A673 (cell line): ENCODE data around the gene NDST1. TPM values are rescaled to one million over a fixed set of nuclear protein-coding genes. Genes with fewer than 3 reads are reported as not detected.
A peak's percentile ranks its signal among the peaks of the same experiment; 100 is the strongest.

Source experiments
- BruUV-seq: library from RNA; stranded (reverse); fragments of 400-500 nt; replicated peaks from 2 replicates; lab custom pipeline; 2021; lab: Mats Ljungman, UMichigan
- CTCF ChIA-PET: fragments of 300-600 bp; sonication (Branson Sonifier 250); formaldehyde crosslinking; loops from one replicate; lab custom pipeline; 2022; ENCODE audit warnings: antibody characterized with exemption; lab: Charles Lee
- POLR2A ChIA-PET: fragments of 300-600 bp; sonication (Branson Sonifier 250); formaldehyde crosslinking; loops from one replicate; lab custom pipeline; 2022; ENCODE audit warnings: antibody characterized with exemption; ENCODE audit not compliant: low non-redundant PET; lab: Charles Lee
- DNase-seq: peaks from one replicate; pipeline ENCODE4 v3.0.0-alpha.2; 2015; ENCODE audit warnings: low spot score
- H3K27ac ChIP-seq: fragments of 200-600 bp; sonication (generic); 2 replicates; pipeline ENCODE4 v1.5.1; 2016; ENCODE audit warnings: mixed run types, low read depth, mild to moderate bottlenecking, mixed read lengths, antibody characterized with exemption, low read length; ENCODE audit not compliant: poor library complexity, severe bottlenecking
- H3K27me3 ChIP-seq: fragments of 200-600 bp; sonication (generic); replicated peaks from 2 replicates; pipeline ENCODE4 v1.6.1; 2017; ENCODE audit warnings: mixed run types, low read depth, mild to moderate bottlenecking, mixed read lengths, antibody characterized with exemption, low read length; ENCODE audit not compliant: insufficient read depth, poor library complexity
- H3K36me3 ChIP-seq: fragments of 200-600 bp; sonication (generic); 2 replicates; pipeline ENCODE4 v1.6.1; 2016; ENCODE audit warnings: mixed run types, mild to moderate bottlenecking, mixed read lengths, antibody characterized with exemption, low read length; ENCODE audit not compliant: insufficient read depth, poor library complexity, severe bottlenecking
- H3K4me1 ChIP-seq: fragments of 200-600 bp; sonication (generic); 2 replicates; pipeline ENCODE4 v1.6.1; 2017; ENCODE audit warnings: mixed run types, mild to moderate bottlenecking, mixed read lengths, antibody characterized with exemption, low read length; ENCODE audit not compliant: insufficient read depth, poor library complexity, severe bottlenecking
- H3K4me3 ChIP-seq: fragments of 200-600 bp; sonication (generic); 2 replicates; pipeline ENCODE4 v1.5.1; 2016; ENCODE audit warnings: low read depth, mixed run types, mild to moderate bottlenecking, mixed read lengths, low read length; ENCODE audit not compliant: poor library complexity, severe bottlenecking
- H3K9me3 ChIP-seq: fragments of 200-600 bp; sonication (generic); 2 replicates; pipeline ENCODE4 v1.6.1; 2016; ENCODE audit warnings: mixed run types, low read depth, mild to moderate bottlenecking, mixed read lengths, antibody characterized with exemption, low read length; ENCODE audit not compliant: poor library complexity, severe bottlenecking
- CTCF ChIP-seq: fragments of 300-800, 200-600 bp; sonication (generic); conservative IDR thresholded peaks from 2 replicates; pipeline ENCODE4 v1.5.1; 2017; ENCODE audit warnings: low read depth, mild to moderate bottlenecking, antibody characterized with exemption, low read length, moderate library complexity, mixed read lengths
- EZH2 ChIP-seq: fragments of 200-600 bp; sonication (generic); IDR thresholded peaks from 2 replicates; pipeline ENCODE4 v1.6.1; 2017; ENCODE audit warnings: borderline replicate concordance, low read depth, mild to moderate bottlenecking, mixed read lengths, antibody characterized with exemption, low read length; ENCODE audit not compliant: poor library complexity, severe bottlenecking
- intact Hi-C: fragments of 100-400 bp; cut with micrococcal nuclease; formaldehyde crosslinking; loops from one replicate; pipeline ENCODE4 v1.10.0; 2022; ENCODE audit not compliant: unreplicated experiment
- total RNA-seq: library from RNA; stranded (reverse); gene quantifications from 2 replicates; pipeline ENCODE4 v1.2.3, GENCODE V29; 2021

NDST1 gene
- total RNA-seq, 1 experiment from 2014 or later = 44.0 TPM

DNA sequence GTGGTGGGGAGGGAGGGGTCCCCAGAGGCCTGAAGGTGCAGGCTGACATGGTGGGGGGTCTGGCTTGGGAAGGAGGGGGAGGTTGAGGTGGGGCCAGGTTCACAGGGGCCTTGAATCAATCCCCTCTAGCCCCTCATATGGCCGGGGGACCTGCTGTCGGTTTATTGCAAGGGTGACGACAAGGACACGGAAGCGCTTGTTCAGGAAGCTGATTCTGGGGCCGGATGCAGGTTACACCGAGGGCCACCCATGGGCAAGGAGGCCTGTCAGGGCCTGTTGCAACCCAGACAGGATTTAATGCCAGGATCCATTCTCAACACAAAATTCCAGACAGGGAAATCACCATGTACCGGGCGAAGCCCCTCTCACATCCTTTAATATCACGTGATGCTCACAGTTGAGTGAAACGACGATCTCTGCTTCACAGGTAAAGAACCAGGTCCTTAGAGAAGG, 90.9 kb downstream of the NDST1 start:
- ChIA-PET POLR2A (no interaction called here), CTCF (interaction anchor here (0.7 kb wide), 1 partner anchor 36 kb away, joined by 5 read pairs; no protein-coding TSS in a partner anchor)
- intact Hi-C loops = no loop called here
- TF ChIP-seq CTCF = no peak
- no peak for TF ChIP-seq EZH2
- BruUV-seq = no TSS peak
- Histone ChIP-seq H3K4me3 (no peak overlapping the region), H3K4me1 (peaks cover 46% of the 10 kb centered on the region), H3K9me3 (no peaks in the 10 kb centered on the region), H3K36me3 (no peaks in the 10 kb centered on the region), H3K27ac (peak overlapping the region; percentile 15), H3K27me3 (no peaks in the 10 kb centered on the region)
- no peak for DNase-seq

DNA sequence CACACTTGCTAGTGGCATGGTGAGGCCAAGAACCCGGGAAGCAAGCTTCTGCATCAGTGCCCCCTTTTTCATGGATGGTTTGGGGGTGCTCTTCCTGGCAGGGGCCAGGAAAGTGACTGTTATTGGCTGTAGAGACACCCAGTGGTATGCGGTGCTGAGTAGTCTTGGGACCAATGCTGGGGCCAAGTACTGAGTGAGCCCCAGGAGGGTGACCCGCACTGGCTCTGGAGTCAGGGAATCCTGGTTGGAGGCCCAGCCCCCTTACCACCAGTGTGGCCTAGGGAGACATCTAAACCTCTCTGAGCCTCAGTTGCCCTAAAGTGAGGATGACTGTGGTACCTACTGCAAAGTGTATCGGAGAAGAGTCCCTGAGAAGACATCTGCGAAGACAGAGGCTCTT, 91.3 kb downstream of the NDST1 start:
- ChIA-PET POLR2A (no interaction called here), CTCF (no interaction called here)
- TF ChIP-seq EZH2 (no peak), CTCF (no peak)
- intact Hi-C loops = no loop called here
- no peaks in the 10 kb centered on the region for H3K27me3 ChIP-seq
- peak overlapping the region; percentile 15 for H3K27ac ChIP-seq
- H3K4me1 ChIP-seq = peaks cover 46% of the 10 kb centered on the region
- H3K9me3 ChIP-seq = no peaks in the 10 kb centered on the region
- BruUV-seq = no TSS peak
- H3K4me3 ChIP-seq = no peak overlapping the region
- no peak for DNase-seq
- H3K36me3 ChIP-seq = no peaks in the 10 kb centered on the region

DNA sequence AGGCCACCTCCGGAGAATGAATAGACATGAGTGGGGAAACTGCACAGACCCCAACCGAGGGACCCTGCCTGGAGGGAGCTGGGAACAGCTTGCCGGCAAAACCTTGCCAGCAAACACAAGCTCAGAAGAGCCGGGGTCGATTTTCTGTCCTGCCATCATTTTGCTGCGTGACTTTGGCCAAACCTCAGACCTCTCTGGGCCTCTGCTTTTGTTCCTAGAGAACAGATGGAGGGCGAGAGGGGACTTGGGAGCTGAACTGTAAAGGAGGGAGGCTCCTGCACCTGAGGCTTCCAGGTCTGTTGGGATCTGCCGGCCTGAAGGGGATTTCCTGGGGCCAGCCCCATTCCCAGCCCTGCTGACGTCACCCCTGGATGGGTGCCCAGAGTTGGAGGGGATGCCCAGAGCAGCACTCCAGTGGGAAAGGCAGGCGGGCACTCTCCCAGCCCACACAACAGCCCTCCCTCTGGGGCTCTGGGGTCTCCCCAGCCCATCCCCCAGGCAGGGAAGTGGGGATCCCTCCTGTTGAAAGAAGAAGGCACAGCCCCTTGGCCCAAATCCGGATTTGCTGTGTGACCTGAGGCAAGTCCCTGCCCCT, 92.1 kb downstream of the NDST1 start:
- Histone ChIP-seq H3K4me1 (peaks cover 46% of the 10 kb centered on the region), H3K27ac (peak overlapping the region; percentile 15), H3K36me3 (no peaks in the 10 kb centered on the region), H3K27me3 (no peaks in the 10 kb centered on the region), H3K9me3 (no peaks in the 10 kb centered on the region), H3K4me3 (no peak overlapping the region)
- intact Hi-C loops = no loop called here
- ChIA-PET POLR2A (no interaction called here), CTCF (no interaction called here)
- BruUV-seq = no TSS peak
- DNase-seq = peak; percentile 77
- TF ChIP-seq CTCF = no peak
- no peak for TF ChIP-seq EZH2
